ENCODE results near the gene ATG4D. TPM values are rescaled to one million over a fixed set of nuclear protein-coding genes. Genes with fewer than 3 reads are reported as not detected.
"Not testable (repeated sequence)": the region's sequence is repeated elsewhere in the genome, so short reads cannot be mapped to it uniquely, and the experiment has no call there.

Gene ATG4D
- total RNA-seq, 1 donor from 2014 or later, result 25.8 TPM

DNA sequence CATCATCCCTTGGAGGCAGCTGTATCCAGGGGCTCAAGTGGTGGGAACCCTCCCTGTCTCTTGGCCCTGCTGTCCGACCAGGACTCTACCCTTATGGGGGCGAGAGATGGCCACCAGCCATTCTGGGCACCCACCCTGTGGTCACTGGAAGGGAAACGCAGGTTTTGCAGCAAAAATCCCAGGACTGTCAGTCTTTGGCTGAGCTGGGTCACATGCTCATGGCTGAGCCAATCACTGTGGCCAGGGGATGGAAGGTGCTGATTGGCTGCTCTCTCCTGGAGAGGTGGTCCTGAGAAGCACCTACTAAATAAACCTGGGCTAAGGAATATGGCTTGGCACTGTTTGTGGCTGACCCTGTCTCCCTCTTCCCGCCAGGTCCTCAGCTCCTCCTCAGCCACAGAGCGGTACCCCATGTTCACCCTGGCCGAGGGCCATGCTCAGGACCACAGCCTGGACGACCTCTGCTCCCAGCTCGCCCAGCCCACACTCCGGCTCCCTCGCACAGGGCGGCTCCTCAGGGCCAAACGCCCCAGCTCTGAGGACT, 8.9 kb downstream of the ATG4D start:
- DNase-seq, result no peak

DNA sequence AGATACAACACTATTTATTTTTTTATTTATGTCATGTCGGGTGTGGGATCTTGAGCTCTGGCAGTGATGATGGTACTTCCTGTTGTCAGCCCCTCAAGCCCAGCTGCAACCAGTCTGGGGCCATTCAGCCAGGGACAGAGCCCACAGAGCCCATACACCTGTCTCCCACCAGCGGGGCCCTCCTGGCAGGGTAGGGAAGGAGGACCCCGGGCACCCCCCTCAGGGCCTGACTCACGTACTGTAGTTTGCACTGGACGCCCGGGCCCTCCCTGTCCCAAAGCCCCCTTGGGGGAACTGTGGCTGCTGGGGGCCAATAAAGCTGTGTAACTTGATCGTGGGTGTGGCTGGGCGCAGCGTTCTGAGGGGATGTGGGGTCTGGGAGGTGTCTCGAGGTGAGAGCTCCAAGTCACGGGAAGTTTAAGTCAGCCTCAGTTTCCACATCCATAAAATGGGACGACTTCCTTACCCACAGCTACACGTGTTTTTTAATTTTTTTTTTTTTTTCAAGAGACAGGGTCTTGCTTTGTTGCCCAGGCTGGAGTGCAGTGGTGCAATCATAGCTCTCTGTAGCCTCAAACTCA, 9.5 kb downstream of the ATG4D start:
- DNase-seq, result no peak

DNA sequence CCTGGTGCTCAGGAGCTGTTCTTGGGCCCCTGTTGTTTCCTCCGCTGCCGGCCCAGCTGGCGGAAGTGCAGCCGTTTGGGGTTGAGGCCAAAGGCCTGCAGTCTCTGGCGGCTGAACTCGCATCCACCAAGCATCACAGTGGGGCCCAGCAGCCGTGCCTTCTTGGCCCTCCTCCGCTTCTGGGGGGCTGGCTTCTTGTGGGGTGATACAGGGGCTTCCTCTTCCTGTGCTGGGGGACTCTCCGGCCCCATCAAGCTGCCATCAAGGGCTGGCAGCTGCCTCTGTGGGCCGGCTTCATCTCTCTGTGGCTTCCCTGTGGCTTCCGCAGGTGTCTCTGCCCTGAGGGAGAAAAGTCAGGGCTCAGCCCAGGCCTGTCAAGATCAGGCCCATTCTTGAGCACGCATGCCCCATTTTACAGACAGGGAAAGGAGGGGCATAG, 10.3 kb downstream of the ATG4D start:
- no peak for DNase-seq

DNA sequence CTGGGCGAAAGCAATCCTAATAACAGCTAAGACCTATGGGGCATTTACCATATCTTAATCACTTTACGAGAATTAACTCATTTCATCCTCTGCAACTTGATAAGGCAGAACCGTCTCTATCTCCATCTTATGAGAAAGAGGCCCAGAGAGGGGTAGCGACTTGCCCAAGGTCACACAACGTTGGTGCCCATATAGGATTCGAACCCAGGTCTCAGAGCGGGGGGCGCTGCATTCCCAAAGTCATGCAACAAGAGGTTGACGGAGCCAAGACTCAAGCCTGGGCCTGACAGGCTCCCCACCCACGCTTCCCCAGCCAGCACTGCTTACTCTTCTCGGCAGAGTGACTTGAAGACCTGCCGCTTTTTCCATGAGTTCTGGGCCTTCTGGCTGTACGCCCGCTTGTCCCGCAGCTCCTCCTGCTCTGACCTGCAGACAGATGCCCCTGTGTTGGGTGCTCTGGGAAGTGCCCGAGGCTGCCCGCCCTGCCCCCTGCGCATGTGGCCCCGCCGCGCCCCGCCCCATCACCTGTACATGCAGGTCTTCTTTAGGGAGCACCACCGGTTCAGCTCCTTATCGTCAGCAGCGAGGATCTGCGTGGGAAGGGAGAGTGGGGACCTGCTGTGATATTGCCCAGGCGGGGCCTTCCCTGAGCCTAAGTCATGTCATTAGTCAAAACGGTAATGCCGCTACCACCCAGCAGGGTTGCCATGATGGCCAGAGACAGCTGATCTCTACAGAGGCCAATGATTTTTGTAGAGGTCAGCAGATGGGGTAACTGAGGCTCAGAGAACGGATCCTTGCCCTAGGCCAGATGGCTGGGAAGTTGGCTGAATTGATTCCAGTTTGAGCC, 11.3 kb downstream of the ATG4D start:
- DNase-seq, result no peak

DNA sequence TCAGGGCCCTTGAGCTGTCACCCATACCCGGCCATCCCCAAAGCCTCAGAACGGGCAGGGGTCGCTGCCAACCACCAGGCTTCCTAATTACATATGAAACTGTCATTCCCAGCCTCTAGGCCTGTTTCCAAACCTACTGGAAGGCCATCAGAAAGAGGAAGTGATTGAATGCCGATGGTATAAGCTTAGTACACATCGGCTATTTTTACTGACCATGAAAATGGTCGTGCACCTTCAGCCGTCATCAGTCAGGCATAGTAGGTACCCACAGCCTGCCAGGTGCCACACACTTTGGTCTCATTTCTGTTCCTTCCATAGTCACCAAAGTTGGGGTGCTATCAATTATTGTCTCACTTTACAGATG, 11.9 kb downstream of the ATG4D start:
- no peak for DNase-seq

DNA sequence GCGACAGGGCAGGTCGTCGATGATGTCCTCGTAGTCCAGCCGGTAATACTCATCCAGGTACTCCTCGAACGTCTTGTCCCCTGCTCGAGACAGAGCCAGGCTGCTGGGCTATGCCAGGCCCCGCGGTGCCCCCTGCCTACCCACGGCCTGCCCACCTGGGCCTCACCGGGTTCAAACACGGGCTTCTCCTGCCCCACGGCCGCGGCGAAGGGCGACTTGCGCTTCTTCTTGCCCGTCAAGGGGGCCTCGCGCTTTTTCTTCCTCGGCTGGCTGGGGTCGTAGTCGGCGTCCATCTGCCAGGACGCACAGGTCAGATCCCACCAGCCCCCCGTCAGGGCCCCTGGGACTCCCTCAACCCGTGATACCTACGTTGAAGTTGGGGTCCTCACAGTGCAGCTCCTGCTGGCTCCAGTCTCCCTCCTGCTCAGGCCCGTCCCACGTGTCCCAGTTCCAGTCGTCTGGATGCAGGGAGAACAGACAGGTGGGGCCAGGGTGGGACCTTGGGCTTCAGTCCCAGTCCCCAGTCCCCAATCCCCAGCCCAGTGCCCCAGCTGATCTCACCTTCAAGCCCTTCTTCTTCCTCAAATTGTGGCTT, 14.0 kb downstream of the ATG4D start:
- DNase-seq, result no peak

DNA sequence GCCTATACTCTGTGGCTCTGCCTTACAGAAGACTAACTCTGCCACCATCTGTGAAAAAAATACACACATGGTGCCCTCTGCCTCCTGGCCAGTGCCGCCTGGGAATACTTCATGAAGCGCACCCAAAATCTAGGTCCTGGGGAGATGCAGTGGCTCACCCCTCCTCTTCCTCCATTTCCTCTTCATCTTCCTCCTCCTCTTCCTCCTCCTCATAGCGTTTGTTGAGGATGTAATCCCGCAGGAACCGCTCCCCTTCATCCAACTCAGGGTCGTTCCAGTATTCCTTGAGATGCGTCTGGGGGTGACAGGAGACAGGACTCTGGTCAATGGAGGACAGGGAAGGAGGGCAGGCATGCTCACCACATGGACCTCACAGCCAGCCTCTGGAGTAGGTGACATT, 16.4 kb downstream of the ATG4D start:
- no peak for DNase-seq

DNA sequence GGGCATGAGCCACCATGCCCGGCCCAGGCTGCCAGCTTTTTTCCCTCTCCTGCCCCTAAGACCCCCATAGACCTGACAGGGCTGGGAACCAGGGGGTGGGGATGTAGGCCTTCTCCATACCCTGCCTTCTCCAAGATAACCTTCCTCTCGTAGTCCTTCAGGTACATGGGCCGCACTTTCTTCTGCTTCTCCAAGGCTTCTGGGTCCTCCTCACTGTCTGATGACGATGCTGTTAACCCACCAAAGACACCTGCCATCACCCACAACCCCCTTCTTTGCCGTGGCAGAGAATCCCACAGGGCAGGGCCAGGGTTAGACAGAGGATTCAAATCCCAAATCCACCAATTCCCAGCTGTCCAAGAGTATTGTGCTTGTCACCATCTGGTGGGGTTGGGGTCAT, 18.9 kb downstream of the ATG4D start:
- DNase-seq, result no peak

DNA sequence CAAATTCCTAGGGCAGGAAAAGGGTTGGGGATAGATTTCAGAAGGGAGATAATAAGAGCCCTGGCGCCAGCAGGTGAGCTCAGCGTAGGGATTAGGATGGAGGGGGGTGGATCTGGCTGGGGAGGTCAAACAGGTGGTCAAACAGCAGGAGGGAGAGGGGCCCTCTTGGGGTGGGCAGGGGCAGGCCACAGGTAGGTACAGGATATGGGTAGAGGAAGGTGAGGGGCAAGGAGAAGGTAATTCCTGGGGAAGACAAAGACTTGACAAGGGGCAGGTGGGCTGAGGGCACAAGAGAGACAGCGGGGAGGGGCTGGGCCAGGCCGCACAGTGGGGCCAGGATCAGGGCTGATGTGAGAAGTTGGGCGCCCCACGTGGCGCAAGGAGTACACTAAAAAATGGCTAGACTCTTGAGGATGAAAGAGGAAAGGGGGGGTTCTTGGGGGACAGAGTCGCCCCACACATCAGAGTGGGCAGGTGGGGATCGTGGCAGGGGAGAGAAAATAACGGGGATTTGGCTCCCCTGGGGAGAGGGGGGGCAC, 21.4 kb downstream of the ATG4D start:
- peak; percentile 70 for DNase-seq

DNA sequence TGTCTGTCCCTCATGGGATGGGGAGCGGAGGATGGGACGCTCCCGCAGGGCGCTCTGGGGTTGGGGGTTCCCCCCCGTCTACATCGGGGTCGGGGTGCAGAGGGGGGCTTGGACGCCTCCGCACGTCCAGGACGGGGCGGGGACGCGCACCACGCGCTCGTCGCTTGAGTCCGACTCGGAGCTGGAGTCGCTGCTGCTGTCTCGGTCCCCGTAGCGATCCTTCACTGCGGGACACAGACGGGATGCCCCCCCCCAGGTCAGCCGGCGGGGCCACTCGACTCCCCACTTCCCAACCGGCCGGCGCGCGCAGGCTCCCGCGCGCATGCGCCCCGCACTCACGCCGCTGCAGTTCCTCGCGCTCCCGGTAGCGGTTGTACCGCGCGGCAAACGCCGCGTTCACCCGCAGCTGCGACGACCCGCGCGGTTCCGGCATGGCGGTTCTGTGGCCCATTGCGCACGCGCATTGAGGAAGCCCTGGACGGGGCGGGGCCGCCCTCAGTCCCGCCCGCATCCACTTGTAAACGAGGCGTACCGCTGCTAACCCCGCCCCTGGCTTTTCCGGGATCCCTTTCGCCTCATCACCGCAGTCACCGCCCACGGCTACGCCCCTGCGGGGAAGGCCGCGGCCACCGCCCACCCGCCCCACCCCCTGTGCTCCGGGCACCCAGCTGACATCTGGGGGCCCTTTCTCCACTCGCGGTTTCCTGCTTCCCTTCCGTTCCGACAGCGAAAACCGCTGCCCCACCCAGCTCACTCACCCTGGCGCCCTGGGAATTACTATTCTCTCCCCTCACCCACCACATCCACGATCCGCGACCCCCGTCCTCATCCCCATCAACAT, 22.1 kb downstream of the ATG4D start, which contains the start of gene KRI1:
KRI1 (minus strand) TSS at position 444 of the 841 bp plus-strand sequence; CDS start at position 433, 11 bp downstream.
- DNase-seq, result peak; percentile 99

DNA sequence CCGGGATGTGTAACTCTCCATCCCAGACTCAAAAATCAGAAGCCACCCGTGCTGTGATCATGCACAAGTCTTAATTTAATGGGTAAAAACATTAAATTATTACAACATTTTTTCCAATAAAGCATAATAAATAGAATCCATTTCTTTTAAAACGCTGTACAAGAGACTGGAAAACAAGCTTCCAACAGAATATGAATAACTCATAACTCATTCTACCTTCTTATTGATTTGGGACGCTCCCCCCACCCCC, 22.6 kb downstream of the ATG4D start:
- DNase-seq, result no peak

DNA sequence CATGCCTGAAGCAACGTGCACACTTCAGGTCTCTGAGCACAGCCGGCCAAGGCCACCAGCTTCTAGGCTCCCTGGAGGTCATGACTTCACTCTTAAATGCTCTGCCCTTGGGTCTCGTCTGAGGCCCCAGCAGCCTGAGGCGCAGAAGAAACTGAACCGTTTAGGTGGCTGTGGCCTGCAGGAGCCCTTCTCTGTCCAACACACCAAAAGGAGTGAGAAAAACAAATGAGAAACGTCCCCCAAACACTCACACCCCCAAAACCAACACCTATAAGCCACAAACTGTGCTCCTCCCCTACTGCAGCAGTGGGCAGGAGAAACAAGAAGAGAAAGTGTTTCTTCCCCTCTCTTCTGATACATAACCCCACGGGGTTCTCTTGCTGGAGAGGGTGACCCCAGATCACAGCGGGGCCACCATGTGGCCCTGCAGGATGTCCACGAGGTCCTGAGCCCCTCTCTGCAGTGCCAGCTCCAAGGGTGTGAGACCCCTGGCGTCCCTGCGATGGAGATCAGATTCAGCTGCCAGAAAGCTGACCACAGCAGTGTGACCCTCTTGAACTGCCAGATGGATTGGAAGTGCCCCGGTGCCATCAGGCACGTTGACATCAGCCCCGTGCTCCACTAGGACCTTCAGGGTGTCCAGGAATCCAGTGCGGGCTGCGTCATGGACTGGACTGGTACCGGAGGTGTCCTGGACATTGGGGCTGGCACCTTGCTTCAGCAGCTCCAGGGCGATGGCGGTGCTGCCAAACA, 23.1 kb downstream of the ATG4D start:
- DNase-seq, result no peak

DNA sequence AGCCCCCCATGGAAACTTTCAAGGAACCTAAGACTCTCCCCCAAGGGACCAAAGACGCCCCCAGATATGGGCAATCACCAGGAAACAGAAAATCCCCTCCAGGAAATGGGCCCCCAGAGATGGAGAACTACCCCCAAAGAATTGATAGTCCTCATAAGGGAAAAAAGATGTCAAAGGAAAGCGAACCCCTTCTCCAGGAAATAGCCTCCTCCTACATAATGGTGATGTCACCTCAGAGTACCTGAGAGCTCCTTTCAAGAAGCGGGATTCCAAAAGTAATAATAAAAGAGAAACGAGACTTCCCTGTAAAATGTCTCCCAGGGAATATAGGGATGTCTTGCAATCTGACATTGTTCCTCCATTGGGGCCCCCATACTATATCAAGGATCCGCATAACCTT, 24.0 kb downstream of the ATG4D start:
- no peak for DNase-seq

DNA sequence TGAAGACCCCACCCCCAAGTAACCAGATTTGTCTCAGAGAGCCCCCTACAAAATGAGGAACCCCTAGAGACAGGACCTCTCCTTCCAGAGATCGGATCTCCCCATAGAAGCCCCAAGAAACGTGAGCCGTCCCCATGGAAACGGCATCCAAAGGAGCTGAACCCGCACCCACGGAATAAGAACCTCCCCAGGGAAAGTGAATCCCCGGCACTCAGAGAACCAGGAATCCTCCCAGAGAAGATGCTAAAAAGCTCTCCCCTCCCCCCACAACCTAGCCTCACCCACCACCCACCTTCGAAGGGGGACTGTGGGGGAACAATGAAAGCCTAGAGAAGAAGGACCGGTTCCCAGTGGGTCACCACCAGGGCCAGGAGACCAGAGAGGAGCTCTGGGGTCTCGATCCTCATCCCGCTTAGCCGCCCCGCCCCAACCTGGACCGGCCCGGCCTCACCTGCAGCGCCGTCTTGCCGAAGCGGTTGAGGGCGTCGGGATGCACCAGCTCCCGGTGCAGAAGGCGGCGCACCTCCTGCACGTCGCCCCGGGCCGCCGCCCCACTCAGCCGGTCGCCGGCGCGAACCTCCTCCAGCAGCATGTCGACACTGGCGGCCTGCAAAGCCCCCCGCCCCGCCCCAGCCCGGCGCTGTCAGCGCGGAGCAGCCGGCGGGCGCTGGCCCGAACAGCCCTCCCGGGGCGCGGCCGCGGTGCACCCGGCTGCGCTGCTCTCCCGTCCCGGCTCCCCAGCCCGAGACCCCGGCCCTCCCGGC, 24.5 kb downstream of the ATG4D start:
- DNase-seq, result no peak

DNA sequence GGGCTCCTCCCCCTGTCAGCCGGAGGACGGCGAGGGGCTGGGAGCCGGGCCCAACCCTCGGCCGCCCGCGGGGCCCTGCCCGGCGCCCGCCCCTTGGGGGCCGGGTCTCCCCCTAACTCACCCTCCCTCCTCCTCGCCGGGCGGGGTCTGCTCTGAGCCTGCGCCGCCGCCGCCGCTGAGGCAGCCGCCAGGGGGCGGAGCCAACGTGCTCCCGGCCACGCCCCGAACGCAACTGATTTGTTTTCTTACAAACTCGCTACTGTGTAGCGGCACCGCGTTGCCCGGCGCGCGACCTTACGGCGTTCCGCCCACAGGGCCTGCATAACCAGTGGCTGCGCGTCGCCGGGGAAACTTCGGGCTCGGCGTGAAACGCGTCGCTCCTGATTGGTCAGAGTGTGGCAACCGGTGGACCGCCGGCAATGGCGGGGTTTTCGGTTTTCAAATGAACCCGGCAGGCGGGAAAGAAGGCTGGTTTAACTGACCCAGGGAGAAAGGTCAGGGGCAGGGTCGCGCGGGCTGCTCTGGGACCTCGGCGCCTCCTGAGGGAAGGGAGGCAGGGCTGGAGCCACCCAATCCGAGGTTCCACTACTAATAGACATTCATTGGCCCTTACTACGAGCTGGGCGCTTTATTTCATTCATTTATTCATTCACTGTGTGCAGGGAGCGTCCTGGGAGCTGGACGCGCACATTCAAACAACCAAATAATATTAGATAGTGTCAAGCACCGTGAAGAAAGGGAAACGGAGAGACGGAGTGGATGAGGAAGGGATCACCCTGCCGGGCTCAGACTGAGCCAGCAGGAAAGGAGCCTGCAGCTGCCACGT, 25.3 kb downstream of the ATG4D start, which contains the start of gene CDKN2D:
CDKN2D (minus strand) TSS at position 154 of the 826 bp plus-strand sequence. CDS start 326 bp downstream, outside the sequence.
- DNase-seq, result peak; percentile 100

DNA sequence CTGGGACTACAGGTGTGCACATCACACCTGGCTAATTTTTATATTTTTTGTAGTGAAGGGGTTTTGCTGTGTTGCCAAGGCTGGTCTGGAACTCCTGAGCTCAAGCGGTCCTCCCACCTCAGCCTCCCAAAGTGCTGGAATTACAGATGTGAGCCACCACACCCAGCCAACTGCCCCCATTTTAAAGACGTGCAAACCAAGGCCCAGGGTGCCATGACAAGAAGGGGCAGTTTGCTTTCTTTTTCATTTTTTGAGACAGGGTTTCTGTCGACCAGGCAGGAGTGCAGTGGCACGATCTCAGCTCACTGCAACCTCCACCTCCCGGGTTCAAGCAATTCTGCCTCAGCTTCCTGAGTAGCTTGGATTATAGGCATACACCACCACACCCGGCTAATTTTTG, 30.1 kb downstream of the ATG4D start:
- not testable (repeated sequence) for DNase-seq

DNA sequence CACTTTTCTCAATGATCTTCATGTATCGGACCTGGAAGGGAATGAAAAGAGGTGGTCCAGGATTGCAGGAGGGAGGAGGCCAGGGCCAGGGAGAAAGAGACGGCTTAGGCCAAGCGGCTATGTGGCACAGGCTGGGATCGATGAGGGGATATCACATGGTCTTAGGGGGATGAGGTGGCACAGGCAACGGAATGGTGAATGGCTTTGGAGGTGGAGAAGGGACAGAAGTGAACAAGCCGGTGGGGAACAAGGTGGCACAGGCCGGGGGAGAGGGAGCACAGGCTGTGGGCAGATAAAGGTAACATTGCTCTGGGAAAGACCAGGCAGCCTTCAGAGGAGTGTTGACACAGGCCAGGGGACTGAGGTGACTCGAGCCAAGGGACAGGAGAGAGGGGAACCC, 30.8 kb downstream of the ATG4D start:
- no peak for DNase-seq

DNA sequence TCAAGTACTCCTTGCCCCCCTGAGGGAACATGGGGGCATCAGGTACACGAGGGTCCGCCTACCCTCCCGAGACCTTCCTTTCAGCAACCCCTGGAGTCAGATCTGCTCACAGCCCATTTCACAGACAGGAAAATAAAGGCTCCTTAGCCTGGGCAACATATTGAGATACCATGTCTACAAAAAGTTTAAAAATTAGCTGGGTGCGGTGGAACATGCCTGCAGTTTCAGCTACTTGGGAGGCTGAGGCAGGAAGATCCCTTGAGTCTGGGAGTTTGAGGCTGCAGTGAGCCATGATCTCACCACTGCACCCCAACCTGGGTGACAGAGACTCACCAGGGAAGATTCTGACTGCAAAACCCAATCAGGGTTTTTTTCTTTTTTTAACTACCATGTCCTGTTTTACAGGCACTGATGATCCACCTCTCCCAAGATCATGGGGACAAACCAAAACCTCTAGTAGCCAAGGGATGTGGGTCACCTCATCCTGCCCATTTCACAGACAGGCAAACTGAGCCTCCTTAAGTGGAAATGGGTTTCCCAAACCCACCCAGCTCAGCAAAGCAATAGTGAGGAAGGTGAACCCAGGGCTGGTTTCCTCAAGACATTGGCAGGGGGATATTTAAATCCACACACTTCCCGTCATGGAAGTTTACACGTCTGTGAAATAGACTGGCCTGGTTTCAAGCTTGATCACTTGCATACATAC, 31.5 kb downstream of the ATG4D start:
- DNase-seq, result no peak

DNA sequence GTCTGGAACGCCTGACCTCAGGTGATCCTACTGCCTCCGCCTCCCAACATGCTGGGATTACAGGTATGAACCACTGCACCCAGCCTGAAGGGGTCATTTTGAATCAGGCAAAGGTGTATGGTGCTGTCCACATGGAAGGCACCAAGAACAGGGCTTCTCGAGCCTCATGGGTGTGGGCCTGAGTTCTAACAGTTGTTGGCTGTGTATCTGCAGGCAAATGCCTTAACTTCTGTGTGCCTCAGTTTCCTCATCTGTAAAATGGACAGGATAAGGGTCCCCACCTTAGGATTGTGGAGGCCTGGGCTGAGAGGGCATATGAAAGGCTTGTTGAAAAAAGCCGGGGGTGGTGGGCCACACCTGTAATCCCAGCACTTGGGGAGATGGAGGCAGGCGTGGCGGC, 34.2 kb downstream of the ATG4D start:
- no peak for DNase-seq
